Subcutaneous adipose tissue (tissue), 4 donors: Measurements from ENCODE around the gene PPP4R3B. TPM values are rescaled to one million over a fixed set of nuclear protein-coding genes. Genes with fewer than 3 reads are reported as not detected.

Experiments used
- CTCF ChIP-seq: fragments of 450-650 bp; IDR thresholded peaks from one replicate; pipeline ENCODE4 v1.5.1; 2016; ENCODE audit warnings: low read depth, mild to moderate bottlenecking, control low read depth, antibody characterized with exemption, moderate library complexity
- total RNA-seq, 4 donors: library from RNA; depleted of rRNA; stranded (reverse); fragments of >200 nt; gene quantifications; one replicate each; pipeline ENCODE4 v1.1.0, GENCODE V29; 2016

The PPP4R3B gene
- total RNA-seq, 4 donors from 2014 or later, result 67.3 to 108 (median 77.8) TPM

GRCh38 chr2:55526174-55526573, 91.2 kb downstream of the PPP4R3B start:
- no peak for TF ChIP-seq CTCF

- TF ChIP-seq CTCF, result no peak
Observed at GRCh38 chr2:55524884-55525437, 92.5 kb downstream of the PPP4R3B start.

GRCh38 chr2:55519938-55520885, 97.2 kb downstream of the PPP4R3B start:
- no peak for TF ChIP-seq CTCF

- TF ChIP-seq CTCF, result no peak
Observed at GRCh38 chr2:55518841-55519165, 98.6 kb downstream of the PPP4R3B start.

- no peak for TF ChIP-seq CTCF
Observed at GRCh38 chr2:55511508-55512124, 105.8 kb downstream of the PPP4R3B start.

- TF ChIP-seq CTCF, result no peak
Observed at GRCh38 chr2:55502590-55503141, 114.8 kb downstream of the PPP4R3B start.

GRCh38 chr2:55500025-55500424, 117.4 kb downstream of the PPP4R3B start:
- TF ChIP-seq CTCF, result no peak
